ENCODE measurements around the gene WNT1.
A peak's percentile ranks its signal among the peaks of the same experiment; 100 is the strongest.

Gene WNT1

DNA sequence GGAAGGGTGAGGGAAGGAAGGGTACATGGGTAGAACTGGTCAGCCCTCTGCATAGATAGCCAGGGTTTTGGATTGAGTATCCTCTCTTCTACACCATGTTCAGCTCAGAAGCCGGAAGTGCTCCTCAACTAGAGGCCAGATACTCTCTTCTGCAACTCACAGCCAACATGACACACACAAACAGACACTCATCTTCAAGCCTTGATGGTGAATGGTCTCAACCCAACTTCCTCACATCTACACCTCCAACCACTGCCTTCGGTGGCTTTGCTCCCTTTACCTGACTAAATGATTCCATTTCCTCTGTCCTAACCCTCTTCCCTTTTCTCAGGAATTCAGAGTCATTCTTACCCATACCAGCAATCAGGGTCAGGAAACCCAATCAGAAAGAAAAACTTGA is 45.2 kb upstream of the WNT1 start:
- Histone ChIP-seq H3K27me3 (replicated peaks; ENCODE audit: insufficient read depth, low read length) (no peaks in the 10 kb centered on the region), H3K4me1 (ENCODE audit: low read length) (no peaks in the 10 kb centered on the region), H3K27ac (ENCODE audit: low read length) (no peak overlapping the region), H3K9me3 (replicated peaks; ENCODE audit: insufficient read depth, low read length) (no peaks in the 10 kb centered on the region), H3K36me3 (replicated peaks; ENCODE audit: insufficient read depth, low read length) (no peaks in the 10 kb centered on the region), H3K4me2 (ENCODE audit: low read depth, low read length) (no peak overlapping the region), H3F3A (ENCODE audit: insufficient read depth, low read length) (no peaks in the 10 kb centered on the region), H3K79me2 (ENCODE audit: low read length) (no peaks in the 10 kb centered on the region), H3K9me2 (replicated peaks; ENCODE audit: insufficient read depth, low read length) (no peaks in the 10 kb centered on the region), H3K4me3 (ENCODE audit: low read length) (no peak overlapping the region), H2AFZ (ENCODE audit: low read length) (no peak overlapping the region), H3K9ac (ENCODE audit: low read length) (no peak overlapping the region), H4K20me1 (ENCODE audit: insufficient read depth, low read length) (no peaks in the 10 kb centered on the region; the same call in 1 of the 2 replicates)
- no peak for TF ChIP-seq EZH2phosphoT487 (IDR thresholded peaks at IDR 0.05; ENCODE audit: low read length)
- TF ChIP-seq, protein P1, sequence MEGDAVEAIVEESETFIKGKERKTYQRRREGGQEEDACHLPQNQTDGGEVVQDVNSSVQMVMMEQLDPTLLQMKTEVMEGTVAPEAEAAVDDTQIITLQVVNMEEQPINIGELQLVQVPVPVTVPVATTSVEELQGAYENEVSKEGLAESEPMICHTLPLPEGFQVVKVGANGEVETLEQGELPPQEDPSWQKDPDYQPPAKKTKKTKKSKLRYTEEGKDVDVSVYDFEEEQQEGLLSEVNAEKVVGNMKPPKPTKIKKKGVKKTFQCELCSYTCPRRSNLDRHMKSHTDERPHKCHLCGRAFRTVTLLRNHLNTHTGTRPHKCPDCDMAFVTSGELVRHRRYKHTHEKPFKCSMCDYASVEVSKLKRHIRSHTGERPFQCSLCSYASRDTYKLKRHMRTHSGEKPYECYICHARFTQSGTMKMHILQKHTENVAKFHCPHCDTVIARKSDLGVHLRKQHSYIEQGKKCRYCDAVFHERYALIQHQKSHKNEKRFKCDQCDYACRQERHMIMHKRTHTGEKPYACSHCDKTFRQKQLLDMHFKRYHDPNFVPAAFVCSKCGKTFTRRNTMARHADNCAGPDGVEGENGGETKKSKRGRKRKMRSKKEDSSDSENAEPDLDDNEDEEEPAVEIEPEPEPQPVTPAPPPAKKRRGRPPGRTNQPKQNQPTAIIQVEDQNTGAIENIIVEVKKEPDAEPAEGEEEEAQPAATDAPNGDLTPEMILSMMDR (IDR thresholded peaks at IDR 0.05; ENCODE audit: low read length), result no peak
- TF ChIP-seq EZH2 (optimal IDR thresholded peaks at IDR 0.05; ENCODE audit: low read depth, low read length), result no peak
- DNase-seq, result no peak

DNA sequence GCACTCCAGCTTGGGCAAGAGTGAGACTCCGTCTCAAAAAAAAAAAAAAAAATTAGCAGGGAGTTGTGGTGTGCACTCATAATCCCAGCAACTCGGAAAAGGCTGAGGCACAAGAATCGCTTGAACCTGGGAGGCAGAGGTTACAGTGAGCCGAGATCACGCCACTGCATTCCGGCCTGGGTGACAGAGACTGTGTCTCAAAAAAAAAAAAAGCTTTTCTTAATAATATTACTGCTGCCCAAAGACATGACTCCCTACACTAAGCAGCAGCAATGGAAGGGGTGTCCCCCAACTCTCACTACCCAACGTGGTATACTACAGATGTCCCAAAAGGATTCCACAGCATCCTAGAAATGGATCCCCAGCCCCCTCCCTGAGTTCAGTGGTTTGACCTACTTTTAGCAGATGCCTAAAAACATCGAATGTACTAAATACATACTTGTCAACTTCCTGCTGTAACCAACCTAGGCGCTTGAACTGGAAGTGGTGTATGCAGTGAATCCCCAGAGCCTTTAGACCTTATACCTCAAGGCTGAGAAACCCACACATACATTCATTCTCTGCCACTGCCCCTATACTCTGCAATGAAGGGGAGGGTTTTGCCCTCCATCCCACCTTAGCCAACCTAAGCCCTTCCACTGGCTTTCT is 44.3 kb upstream of the WNT1 start:
- Histone ChIP-seq H3K79me2 (ENCODE audit: low read length) (no peaks in the 10 kb centered on the region), H3K4me1 (ENCODE audit: low read length) (no peaks in the 10 kb centered on the region), H3K36me3 (replicated peaks; ENCODE audit: insufficient read depth, low read length) (no peaks in the 10 kb centered on the region), H3K9me2 (replicated peaks; ENCODE audit: insufficient read depth, low read length) (no peaks in the 10 kb centered on the region), H4K20me1 (ENCODE audit: insufficient read depth, low read length) (no peaks in the 10 kb centered on the region; the same call in 1 of the 2 replicates), H3K4me3 (ENCODE audit: low read length) (no peak overlapping the region), H3K27ac (ENCODE audit: low read length) (no peak overlapping the region), H3K9me3 (replicated peaks; ENCODE audit: insufficient read depth, low read length) (no peaks in the 10 kb centered on the region), H3K9ac (ENCODE audit: low read length) (no peak overlapping the region), H3K27me3 (replicated peaks; ENCODE audit: insufficient read depth, low read length) (no peaks in the 10 kb centered on the region), H3K4me2 (ENCODE audit: low read depth, low read length) (no peak overlapping the region), H2AFZ (ENCODE audit: low read length) (no peak overlapping the region), H3F3A (ENCODE audit: insufficient read depth, low read length) (no peaks in the 10 kb centered on the region)
- TF ChIP-seq, protein P1 (IDR thresholded peaks at IDR 0.05; ENCODE audit: low read length), result no peak
- TF ChIP-seq EZH2phosphoT487 (IDR thresholded peaks at IDR 0.05; ENCODE audit: low read length) (no peak), EZH2 (optimal IDR thresholded peaks at IDR 0.05; ENCODE audit: low read depth, low read length) (no peak)
- no peak for DNase-seq

- no peak overlapping the region for H3K27ac ChIP-seq (ENCODE audit: low read length)
- no peak overlapping the region for H2AFZ ChIP-seq (ENCODE audit: low read length)
- H3K9ac ChIP-seq (ENCODE audit: low read length), result no peak overlapping the region
- no peaks in the 10 kb centered on the region for H3K9me2 ChIP-seq (replicated peaks; ENCODE audit: insufficient read depth, low read length)
- H3K27me3 ChIP-seq (replicated peaks; ENCODE audit: insufficient read depth, low read length), result no peaks in the 10 kb centered on the region
- DNase-seq, result peak; percentile 12
- H4K20me1 ChIP-seq (ENCODE audit: insufficient read depth, low read length), result no peaks in the 10 kb centered on the region; the same call in 1 of the 2 replicates
- H3K4me2 ChIP-seq (ENCODE audit: low read depth, low read length), result no peak overlapping the region
- H3K4me1 ChIP-seq (ENCODE audit: low read length), result no peaks in the 10 kb centered on the region
- no peaks in the 10 kb centered on the region for H3F3A ChIP-seq (ENCODE audit: insufficient read depth, low read length)
- TF ChIP-seq, protein P1 (IDR thresholded peaks at IDR 0.05; ENCODE audit: low read length), result peak; percentile 23
- TF ChIP-seq EZH2phosphoT487 (IDR thresholded peaks at IDR 0.05; ENCODE audit: low read length), result no peak
- no peaks in the 10 kb centered on the region for H3K36me3 ChIP-seq (replicated peaks; ENCODE audit: insufficient read depth, low read length)
- no peaks in the 10 kb centered on the region for H3K9me3 ChIP-seq (replicated peaks; ENCODE audit: insufficient read depth, low read length)
- H3K79me2 ChIP-seq (ENCODE audit: low read length), result no peaks in the 10 kb centered on the region
- H3K4me3 ChIP-seq (ENCODE audit: low read length), result no peak overlapping the region
Measured at GRCh38 chr12:48934312-48934706, 43.8 kb upstream of the WNT1 start.
